HCT116 (cell line): ENCODE data around the gene TNRC18. TPM values are rescaled to one million over a fixed set of nuclear protein-coding genes. Genes with fewer than 3 reads are reported as not detected.

Source experiments
- ATAC-seq: fragments of 200-7000 bp; cut with Tn5 transposase; 2 replicates; pipeline ENCODE4 v1.9.1; 2020; ENCODE audit warnings: mild to moderate bottlenecking, moderate library complexity
- BruUV-seq: library from RNA; stranded (reverse); fragments of 400-500 nt; replicated peaks from 2 replicates; lab custom pipeline; 2021; lab: Mats Ljungman, UMichigan
- CTCF ChIA-PET: fragments of 300-600 bp; sonication (Branson Sonifier 250); formaldehyde crosslinking; loops from one replicate; lab custom pipeline; 2021; ENCODE audit warnings: antibody characterized with exemption; lab: Charles Lee
- POLR2A ChIA-PET: fragments of 300-600, 350-600 bp; sonication (Branson Sonifier 250); formaldehyde crosslinking; loops from one replicate; lab custom pipeline; 2021; ENCODE audit warnings: antibody characterized with exemption; lab: Charles Lee
- RAD21 ChIA-PET, 2 experiments: fragments of 300-600 bp; sonication (Branson Sonifier 250); formaldehyde crosslinking; loops; one replicate each; lab custom pipeline; 2023; ENCODE audit warnings: low total read pairs in 2 of 2; ENCODE audit not compliant: uncharacterized antibody in 2 of 2, unreplicated experiment in 2 of 2, low non-redundant PET in 1 of 2; lab: Charles Lee
- DNase-seq: peaks from one replicate; pipeline ENCODE4 v3.0.0-alpha.2; 2010; ENCODE audit warnings: low read depth, low spot score
- H2AFZ ChIP-seq: fragments of 200-600 bp; shearing (Covaris generic), sonication (generic); 2 replicates; pipeline ENCODE4 v1.6.1; 2017; ENCODE audit warnings: low read depth, mixed run types, mixed read lengths, antibody characterized with exemption, low read length; ENCODE audit not compliant: poor library complexity, severe bottlenecking
- H3K27ac ChIP-seq: 2 replicates; pipeline ENCODE4 v1.5.1; 2012; ENCODE audit warnings: low read depth, low read length
- H3K27me3 ChIP-seq: fragments of 200-600 bp; sonication (generic); 2 replicates; pipeline ENCODE4 v1.6.1; 2016; ENCODE audit warnings: mixed run types, low read length, mixed read lengths; ENCODE audit not compliant: insufficient read depth
- H3K36me3 ChIP-seq, 2 experiments: fragments of 200-500 bp in 1 of 2; fragments of 200-600 bp in 1 of 2; sonication (Bioruptor generic) in 1 of 2; sonication (generic) in 1 of 2; 2 replicates each; pipeline versions ENCODE4 v1.5.1 to v1.6.1; 2014 to 2016; ENCODE audit warnings: low read length in 2 of 2, inconsistent platforms in 1 of 2, mixed read lengths in 1 of 2, mixed run types in 1 of 2; ENCODE audit not compliant: insufficient read depth in 2 of 2, control insufficient read depth in 1 of 2
- H3K4me1 ChIP-seq, 2 experiments: fragments of 200-600 bp in 1 of 2; sonication (generic) in 1 of 2; 2 replicates each; pipeline versions ENCODE4 v1.5.1 to v1.6.1; 2012 to 2017; ENCODE audit warnings: low read length in 2 of 2, inconsistent platforms in 1 of 2, mild to moderate bottlenecking in 1 of 2, mixed read lengths in 1 of 2, mixed run types in 1 of 2, moderate library complexity in 1 of 2; ENCODE audit not compliant: insufficient read depth in 2 of 2, control insufficient read depth in 1 of 2
- H3K4me2 ChIP-seq: fragments of 200-600 bp; sonication (generic); 2 replicates; pipeline ENCODE4 v1.6.1; 2017; ENCODE audit warnings: mixed run types, low read length, mixed read lengths
- H3K4me3 ChIP-seq, 2 experiments: fragments of 200-600 bp in 1 of 2; sonication (generic) in 1 of 2; replicated peaks in 1 of 2; 2 replicates each; pipeline ENCODE4 v1.5.1; 2011 to 2016; ENCODE audit warnings: low read length in 2 of 2, control low read depth in 1 of 2, low read depth in 1 of 2, mild to moderate bottlenecking in 1 of 2, mixed read lengths in 1 of 2, mixed run types in 1 of 2
- H3K79me2 ChIP-seq: fragments of 200-600 bp; sonication (generic); 2 replicates; pipeline ENCODE4 v1.6.1; 2017; ENCODE audit warnings: mild to moderate bottlenecking, mixed run types, low read length, moderate library complexity, mixed read lengths; ENCODE audit not compliant: insufficient read depth
- H3K9ac ChIP-seq: fragments of 200-600 bp; sonication (generic); 2 replicates; pipeline ENCODE4 v1.6.1; 2016; ENCODE audit warnings: low read length, mixed read lengths
- H3K9me2 ChIP-seq: fragments of 200-600 bp; sonication (generic), shearing (Covaris generic); 2 replicates; pipeline ENCODE4 v1.6.1; 2017; ENCODE audit warnings: mixed run types, mild to moderate bottlenecking, moderate library complexity; ENCODE audit not compliant: insufficient read depth
- H3K9me3 ChIP-seq, 2 experiments: fragments of 200-500 bp in 1 of 2; fragments of 200-600 bp in 1 of 2; sonication (Bioruptor generic) in 1 of 2; sonication (generic) in 1 of 2; 2 replicates each; pipeline ENCODE4 v1.6.1; 2014 to 2017; ENCODE audit warnings: low read length in 2 of 2, mixed read lengths in 2 of 2, inconsistent platforms in 1 of 2, low read depth in 1 of 2, mild to moderate bottlenecking in 1 of 2, mixed run types in 1 of 2, moderate library complexity in 1 of 2; ENCODE audit not compliant: control insufficient read depth in 1 of 2, insufficient read depth in 1 of 2
- H4K20me1 ChIP-seq: fragments of 200-600 bp; sonication (generic), shearing (Covaris generic); 2 replicates; pipeline ENCODE4 v1.6.1; 2017; ENCODE audit warnings: mixed run types, mild to moderate bottlenecking, moderate library complexity; ENCODE audit not compliant: insufficient read depth
- CEBPB ChIP-seq: IDR thresholded peaks from 2 replicates; pipeline ENCODE4 v1.6.1; 2012; ENCODE audit warnings: low read depth
- CTCF ChIP-seq, 3 experiments: fragments of 200-600 bp in 1 of 3; sonication (generic) in 1 of 3; IDR thresholded peaks in 2 of 3; conservative IDR thresholded peaks in 1 of 3; 2 replicates each; pipeline ENCODE4 v1.5.1; 2012 to 2017; ENCODE audit warnings: low read depth in 2 of 3, low read length in 2 of 3, antibody characterized with exemption in 1 of 3, borderline replicate concordance in 1 of 3, control low read depth in 1 of 3, mild to moderate bottlenecking in 1 of 3, mixed read lengths in 1 of 3, mixed run types in 1 of 3, moderate library complexity in 1 of 3; ENCODE audit not compliant: insufficient read depth in 1 of 3
- EGR1 ChIP-seq: IDR thresholded peaks from 2 replicates; pipeline ENCODE4 v1.6.1; 2012; ENCODE audit warnings: low read depth
- ELF1 ChIP-seq: IDR thresholded peaks from 2 replicates; pipeline ENCODE4 v1.6.1; 2012; ENCODE audit warnings: low read depth, borderline replicate concordance
- EZH2 ChIP-seq: fragments of 200-600 bp; sonication (generic); IDR thresholded peaks from 2 replicates; pipeline ENCODE4 v1.6.1; 2017; ENCODE audit warnings: antibody characterized with exemption, mixed run types
- JUND ChIP-seq: IDR thresholded peaks from 2 replicates; pipeline ENCODE4 v1.6.1; 2012
- MAX ChIP-seq: IDR thresholded peaks from 2 replicates; pipeline ENCODE4 v1.6.1; 2012
- POLR2A ChIP-seq: IDR thresholded peaks from 2 replicates; pipeline ENCODE4 v1.7.0; 2011; ENCODE audit warnings: borderline replicate concordance; ENCODE audit not compliant: insufficient read depth, insufficient read length; ENCODE audit errors: extremely low read depth
- POLR2AphosphoS5 ChIP-seq: IDR thresholded peaks from 2 replicates; pipeline ENCODE4 v1.6.1; 2011; ENCODE audit warnings: mild to moderate bottlenecking, low read depth, low read length, moderate library complexity
- REST ChIP-seq: IDR thresholded peaks from 2 replicates; pipeline ENCODE4 v1.6.1; 2012; ENCODE audit warnings: low read depth
- SP1 ChIP-seq: IDR thresholded peaks from 2 replicates; pipeline ENCODE4 v1.6.1; 2012; ENCODE audit warnings: low read depth
- TCF7L2 ChIP-seq: IDR thresholded peaks from 2 replicates; pipeline ENCODE4 v1.7.0; 2011; ENCODE audit warnings: borderline replicate concordance, inconsistent platforms; ENCODE audit not compliant: insufficient read depth, insufficient read length; ENCODE audit errors: extremely low read depth
- YY1 ChIP-seq: IDR thresholded peaks from 2 replicates; pipeline ENCODE4 v1.6.1; 2011; ENCODE audit warnings: low read length, low read depth, moderate library complexity, mild to moderate bottlenecking; ENCODE audit not compliant: insufficient replicate concordance; ENCODE audit errors: extremely low read depth
- ZBTB33 ChIP-seq: IDR thresholded peaks from 2 replicates; pipeline ENCODE4 v1.6.1; 2011; ENCODE audit warnings: mild to moderate bottlenecking, low read length, moderate library complexity; ENCODE audit not compliant: insufficient replicate concordance; ENCODE audit errors: extremely low read depth
- ZFX ChIP-seq: fragments of 450-650 bp; IDR thresholded peaks from 2 replicates; pipeline ENCODE4 v1.6.1; 2017
- ZNF274 ChIP-seq: fragments of 200-500 bp; sonication (Bioruptor generic); IDR thresholded peaks from 2 replicates; pipeline ENCODE4 v1.6.1; 2014; ENCODE audit warnings: mild to moderate bottlenecking, low read depth, low read length, inconsistent platforms
- intact Hi-C: fragments of 100-400 bp; cut with micrococcal nuclease; formaldehyde crosslinking; loops from 2 replicates; pipeline ENCODE4 v1.10.0; 2022
- total RNA-seq: library from RNA; stranded (reverse); gene quantifications from one replicate; pipeline ENCODE4 v1.2.1, GENCODE V29; 2021; ENCODE audit not compliant: unreplicated experiment

TNRC18 gene
- total RNA-seq, 1 experiment from 2014 or later = 101 TPM

- no TSS peak for BruUV-seq
- TF ChIP-seq TCF7L2 (no peak), MAX (no peak), POLR2A (no peak), POLR2AphosphoS5 (no peak), CTCF (IDR thresholded peaks at IDR 0.05 in 2 of 3, conservative IDR thresholded peaks at IDR 0.05 in 1 of 3; ENCODE audit: borderline replicate concordance in 1 of 3, insufficient read depth in 1 of 3, low read depth in 2 of 3, low read length in 2 of 3) (no peak), ELF1 (no peak), EZH2 (no peak), ZFX (no peak), ZBTB33 (no peak), JUND (no peak), SP1 (no peak), EGR1 (no peak), REST (no peak), YY1 (no peak), CEBPB (no peak), ZNF274 (no peak)
- TF ChIP-seq, all 23 proteins: peak for 0
- Histone ChIP-seq H3K79me2 (no peaks in the 10 kb centered on the region), H3K27me3 (no peaks in the 10 kb centered on the region), H3K36me3 (no peaks in the 10 kb centered on the region), H3K4me3 (no peak overlapping the region), H3K27ac (no peak overlapping the region), H3K9me3 (no peaks in the 10 kb centered on the region), H3K9me2 (no peaks in the 10 kb centered on the region), H3K4me1 (no peaks in the 10 kb centered on the region), H3K4me2 (no peak overlapping the region), H4K20me1 (no peaks in the 10 kb centered on the region), H2AFZ (no peak overlapping the region), H3K9ac (no peak overlapping the region)
- ChIA-PET CTCF (interaction anchor here (2.6 kb wide), 1 partner anchor 208 kb away, joined by 15 read pairs; no protein-coding TSS in a partner anchor), POLR2A (no interaction called here), RAD21 (interaction anchor here in 1 of 2 experiments (0.6 kb wide), 1 partner anchor 208 kb away, joined by 7 read pairs; no protein-coding TSS in a partner anchor)
- intact Hi-C loops = loop anchor here (2.0 kb wide), 1 partner anchor 208 kb away; no protein-coding TSS in a partner anchor
- DNase-seq (no peak), ATAC-seq (no peak)
These were observed 24.9 kb upstream of the TNRC18 start for GRCh38 chr7:5448378-5449037.
